Colonic mucosa (tissue), 4 donors: Measurements from ENCODE around the gene FHAD1. TPM values are rescaled to one million over a fixed set of nuclear protein-coding genes. Genes with fewer than 3 reads are reported as not detected.

ENCODE experiments used
- DNase-seq: peaks from one replicate; pipeline ENCODE4 v3.0.0-alpha.2; 2020
- H3K27ac ChIP-seq: fragments of 200-600 bp; one replicate; pipeline ENCODE4 v1.8.0; 2021
- H3K27me3 ChIP-seq: fragments of 200-600 bp; one replicate; pipeline ENCODE4 v1.8.0; 2021
- H3K36me3 ChIP-seq: fragments of 200-600 bp; one replicate; pipeline ENCODE4 v1.8.0; 2021
- H3K4me1 ChIP-seq: fragments of 200-600 bp; one replicate; pipeline ENCODE4 v1.8.0; 2021; ENCODE audit warnings: mild to moderate bottlenecking
- H3K4me3 ChIP-seq: fragments of 200-600 bp; one replicate; pipeline ENCODE4 v1.8.0; 2021
- H3K9ac ChIP-seq, 2 donors: one replicate each; pipeline ENCODE4 v1.7.0; 2013; ENCODE audit warnings: control low read depth in 2 of 2, low read depth in 2 of 2, low read length in 2 of 2
- H3K9me3 ChIP-seq: fragments of 200-600 bp; one replicate; pipeline ENCODE4 v1.8.0; 2021
- intact Hi-C: fragments of 100-400 bp; cut with DNase I; formaldehyde crosslinking; loops from one replicate; pipeline ENCODE4 v1.14.1; 2022
- total RNA-seq, 2 donors: library from RNA; stranded (reverse); fragmentation: NEBNext Ultra II Directional in 1 of 2; extraction: Animal tissue kit (Norgen Biotek cat#: 25700) in 1 of 2; gene quantifications; one replicate each; pipeline ENCODE4 v1.2.1, GENCODE V29; 2021
- TF ChIP-seq, protein P1 (sequence below): fragments of 200-600 bp; IDR thresholded peaks from one replicate; pipeline ENCODE4 v1.8.0; 2022; ENCODE audit warnings: antibody characterized with exemption, mild to moderate bottlenecking
- donor health status: healthy.
- donor health status: DM: no; HTN: no; CAD: no.
- donor health status: DM: no; HTN: no; CAD: no.

FHAD1 gene
- total RNA-seq: 1 to 10 TPM; 1.5 to 1.8 TPM

DNA sequence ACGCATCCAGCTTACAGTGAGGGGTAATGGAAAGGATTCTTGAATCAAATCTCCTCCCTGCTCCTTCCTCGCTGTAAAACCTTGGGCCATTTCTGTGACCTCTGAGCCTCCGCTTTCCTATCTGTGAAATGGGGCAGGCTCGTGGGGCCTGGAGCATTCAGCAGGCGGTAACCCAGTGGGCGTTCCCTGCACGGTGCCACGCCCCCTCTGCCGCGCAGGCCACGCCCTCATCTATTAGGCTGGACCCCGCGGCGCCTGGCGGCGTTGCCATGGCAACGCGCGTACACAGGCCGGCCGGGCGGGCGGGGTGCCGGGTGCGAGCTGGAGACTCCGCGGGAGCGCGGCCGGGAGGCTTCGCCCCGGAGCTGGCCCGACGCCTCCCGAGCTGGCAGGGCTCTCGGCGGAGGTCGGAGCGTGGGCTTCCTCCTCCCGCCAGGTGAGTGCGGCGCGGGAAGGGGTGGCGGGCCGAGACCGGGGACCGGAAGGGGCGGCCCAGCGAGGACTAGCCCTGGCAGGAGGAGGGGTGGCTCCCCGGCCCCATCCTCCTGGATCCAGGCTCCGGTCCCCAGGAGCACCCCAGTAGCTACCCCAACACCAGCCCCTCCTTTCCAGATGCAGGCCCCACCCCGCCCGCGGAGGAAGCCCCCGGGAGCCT is at the start of gene FHAD1:
Gene FHAD1, plus strand, starts transcription at position 264 of the 655 bp plus-strand sequence. CDS start 4,562 bp downstream, outside the sequence.
- peaks cover 4% of the 10 kb centered on the region for H3K4me1 ChIP-seq
- no peaks in the 10 kb centered on the region for H3K9me3 ChIP-seq
- peak within 1 kb of the TSS in 1 of 2 donors; percentile 66 for H3K9ac ChIP-seq
- H3K27me3 ChIP-seq: no peaks in the 10 kb centered on the region
- intact Hi-C loops: no loop called here
- no peaks in the 10 kb centered on the region for H3K36me3 ChIP-seq
- peak within 1 kb of the TSS; percentile 44 for H3K4me3 ChIP-seq
- TF ChIP-seq, protein P1, sequence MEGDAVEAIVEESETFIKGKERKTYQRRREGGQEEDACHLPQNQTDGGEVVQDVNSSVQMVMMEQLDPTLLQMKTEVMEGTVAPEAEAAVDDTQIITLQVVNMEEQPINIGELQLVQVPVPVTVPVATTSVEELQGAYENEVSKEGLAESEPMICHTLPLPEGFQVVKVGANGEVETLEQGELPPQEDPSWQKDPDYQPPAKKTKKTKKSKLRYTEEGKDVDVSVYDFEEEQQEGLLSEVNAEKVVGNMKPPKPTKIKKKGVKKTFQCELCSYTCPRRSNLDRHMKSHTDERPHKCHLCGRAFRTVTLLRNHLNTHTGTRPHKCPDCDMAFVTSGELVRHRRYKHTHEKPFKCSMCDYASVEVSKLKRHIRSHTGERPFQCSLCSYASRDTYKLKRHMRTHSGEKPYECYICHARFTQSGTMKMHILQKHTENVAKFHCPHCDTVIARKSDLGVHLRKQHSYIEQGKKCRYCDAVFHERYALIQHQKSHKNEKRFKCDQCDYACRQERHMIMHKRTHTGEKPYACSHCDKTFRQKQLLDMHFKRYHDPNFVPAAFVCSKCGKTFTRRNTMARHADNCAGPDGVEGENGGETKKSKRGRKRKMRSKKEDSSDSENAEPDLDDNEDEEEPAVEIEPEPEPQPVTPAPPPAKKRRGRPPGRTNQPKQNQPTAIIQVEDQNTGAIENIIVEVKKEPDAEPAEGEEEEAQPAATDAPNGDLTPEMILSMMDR: no peak
- peak; percentile 65 for DNase-seq
- H3K27ac ChIP-seq: peak within 1 kb of the TSS; percentile 26

DNA sequence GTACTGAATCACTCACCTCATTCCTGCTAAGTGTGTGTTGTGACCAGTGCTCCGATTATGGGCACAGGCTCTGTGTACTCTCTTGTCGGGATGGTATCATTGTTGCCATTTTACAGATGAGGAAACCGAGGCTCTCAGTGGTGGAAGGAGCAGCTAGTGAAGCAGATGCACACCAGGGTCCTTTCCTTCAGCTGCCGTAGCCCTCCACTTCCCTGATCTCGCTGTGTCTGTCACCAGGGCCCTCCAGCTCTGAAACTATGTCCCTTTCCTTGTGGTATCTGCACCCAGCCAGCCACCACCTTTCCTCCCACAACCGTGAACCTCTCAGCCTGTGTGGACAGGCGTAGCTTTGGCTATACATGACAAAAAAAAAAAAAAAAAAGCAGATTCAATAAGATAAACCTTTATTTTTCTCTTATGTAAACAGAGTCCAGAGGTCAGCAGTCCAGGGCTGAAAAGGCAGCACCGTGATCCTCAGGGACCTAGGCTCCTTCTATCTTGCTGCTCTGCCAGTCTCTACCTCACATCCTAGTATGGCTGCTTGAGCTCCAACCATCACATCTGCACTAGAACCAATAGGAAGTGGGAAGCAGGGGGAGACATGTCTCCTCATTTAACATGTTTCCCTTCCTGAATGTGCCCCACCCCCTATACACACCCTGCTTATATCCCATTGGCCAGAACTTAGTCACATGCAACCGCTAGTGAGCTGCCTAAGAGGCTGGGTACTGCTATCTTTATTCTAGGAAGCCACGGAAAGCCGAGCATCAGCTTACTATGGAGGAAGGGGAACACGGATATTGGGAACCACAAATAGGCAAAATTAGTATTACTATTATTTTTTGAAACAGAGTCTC is 49.2 kb upstream of the FHAD1 start:
- Histone ChIP-seq H3K27ac (peak overlapping the region; percentile 65), H3K27me3 (no peaks in the 10 kb centered on the region), H3K36me3 (no peaks in the 10 kb centered on the region), H3K4me3 (no peak overlapping the region), H3K4me1 (peaks cover 9% of the 10 kb centered on the region), H3K9me3 (no peaks in the 10 kb centered on the region), H3K9ac (peak overlapping the region in 1 of 2 donors; percentile 54)
- intact Hi-C loops: no loop called here
- TF ChIP-seq, protein P1: no peak
- no peak for DNase-seq

DNA sequence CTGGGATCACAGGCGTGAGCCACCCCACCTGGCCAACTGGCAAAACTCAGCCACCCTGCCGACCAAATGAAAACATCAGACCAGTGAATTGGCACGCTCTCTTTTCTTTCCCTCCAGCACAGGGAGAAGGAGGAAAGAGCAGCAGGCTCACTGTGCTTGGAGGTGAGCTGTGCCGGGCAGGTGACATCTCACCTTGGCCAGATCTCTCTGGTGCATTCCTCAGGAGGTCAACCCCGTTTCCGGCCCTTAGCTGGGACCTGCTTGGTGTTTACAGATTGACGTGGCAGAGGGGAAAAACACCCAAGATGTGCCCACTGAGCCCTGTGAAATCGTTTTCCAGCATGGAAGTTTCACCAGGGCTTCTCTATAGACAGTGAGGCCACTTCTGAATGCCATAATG is 48.3 kb upstream of the FHAD1 start:
- H3K27ac ChIP-seq: no peak overlapping the region
- intact Hi-C loops: no loop called here
- no peaks in the 10 kb centered on the region for H3K9me3 ChIP-seq
- H3K36me3 ChIP-seq: no peaks in the 10 kb centered on the region
- H3K9ac ChIP-seq: no peak overlapping the region
- TF ChIP-seq, protein P1: no peak
- H3K4me3 ChIP-seq: no peak overlapping the region
- no peaks in the 10 kb centered on the region for H3K27me3 ChIP-seq
- DNase-seq: no peak
- peaks cover 9% of the 10 kb centered on the region for H3K4me1 ChIP-seq

DNA sequence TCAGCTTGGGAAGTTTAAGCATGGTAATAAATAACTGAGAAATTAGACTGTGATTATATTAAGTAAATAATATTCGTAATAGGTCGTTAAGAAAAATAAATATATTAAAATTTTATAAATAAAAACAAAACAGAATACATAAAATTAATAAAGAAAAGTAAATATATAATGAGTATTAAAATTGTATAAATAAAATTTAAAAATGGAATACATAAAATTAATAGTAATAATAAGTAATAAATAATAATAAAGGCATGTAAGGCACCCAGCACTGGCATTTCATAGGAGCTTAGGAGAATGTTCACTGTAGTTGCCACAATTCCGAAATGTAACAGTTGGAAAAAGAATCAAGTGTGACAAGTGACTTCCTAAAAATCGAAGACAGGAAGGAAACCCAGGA is 45.8 kb upstream of the FHAD1 start:
- H3K9me3 ChIP-seq: no peaks in the 10 kb centered on the region
- no peak for DNase-seq
- H3K9ac ChIP-seq: peak overlapping the region in 1 of 2 donors; percentile 72
- peaks cover 9% of the 10 kb centered on the region for H3K4me1 ChIP-seq
- H3K27me3 ChIP-seq: no peaks in the 10 kb centered on the region
- H3K4me3 ChIP-seq: no peak overlapping the region
- H3K36me3 ChIP-seq: no peaks in the 10 kb centered on the region
- TF ChIP-seq, protein P1: no peak
- intact Hi-C loops: no loop called here
- H3K27ac ChIP-seq: peak overlapping the region; percentile 90

DNA sequence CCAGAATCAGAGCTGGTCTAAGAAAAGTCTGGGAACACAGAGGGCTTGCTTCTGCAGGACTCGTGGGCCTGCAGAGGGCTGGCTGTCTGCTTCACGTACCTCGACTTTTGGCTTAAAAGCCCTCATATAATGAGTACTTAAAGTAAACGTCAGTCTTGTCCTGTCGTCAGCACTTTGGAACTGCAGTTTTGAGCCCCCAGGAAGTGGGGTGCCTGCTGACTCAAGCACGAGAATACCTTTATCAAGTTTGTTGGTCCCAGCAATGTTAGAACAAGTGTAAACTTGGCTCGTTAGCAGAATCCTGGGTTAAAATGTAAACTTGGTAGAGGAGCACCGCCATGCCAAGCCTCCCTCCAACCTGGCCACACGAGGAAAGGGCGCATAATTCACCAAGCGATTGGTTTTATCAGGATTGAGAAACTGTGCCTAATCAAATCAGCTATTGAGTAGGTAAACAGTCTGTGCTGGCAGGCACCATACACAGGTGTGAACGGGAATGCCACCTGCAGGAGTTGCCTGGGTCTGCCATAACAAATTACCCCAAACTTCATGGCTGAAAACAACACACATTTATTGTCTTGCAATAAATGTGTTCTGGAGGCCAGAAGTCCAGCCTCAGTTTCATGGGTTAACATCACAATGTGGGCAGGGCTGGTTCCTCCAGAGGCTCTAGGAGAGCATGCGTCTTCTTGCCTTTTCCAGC is 45.0 kb upstream of the FHAD1 start:
- peak overlapping the region; percentile 90 for H3K27ac ChIP-seq

More for the DNA sequence above, 45.0 kb upstream of the FHAD1 start:
- H3K36me3 ChIP-seq: no peaks in the 10 kb centered on the region
- peaks cover 9% of the 10 kb centered on the region for H3K4me1 ChIP-seq
- intact Hi-C loops: no loop called here
- no peaks in the 10 kb centered on the region for H3K9me3 ChIP-seq
- H3K4me3 ChIP-seq: no peak overlapping the region
- DNase-seq: peak; percentile 81
- H3K9ac ChIP-seq: peak overlapping the region in 1 of 2 donors; percentile 72
- H3K27me3 ChIP-seq: no peaks in the 10 kb centered on the region
- TF ChIP-seq, protein P1: no peak
